ENCODE data around the gene MECP2.
"Not testable (repeated sequence)": the region's sequence is repeated elsewhere in the genome, so short reads cannot be mapped to it uniquely, and the experiment has no call there.

MECP2 gene

GRCh38 chrX:153984351-153985178, 113.0 kb downstream of the MECP2 start:
- DNase-seq: no peak

- no peak for DNase-seq
Measured at GRCh38 chrX:153983321-153983801, 114.2 kb downstream of the MECP2 start.

GRCh38 chrX:153981771-153982533, 115.6 kb downstream of the MECP2 start:
- DNase-seq: no peak

GRCh38 chrX:153981231-153981630, 116.3 kb downstream of the MECP2 start:
- DNase-seq: no peak

- not testable (repeated sequence) for DNase-seq
Measured at GRCh38 chrX:153980394-153980793, 117.1 kb downstream of the MECP2 start.

GRCh38 chrX:153974726-153975286, 122.7 kb downstream of the MECP2 start:
- no peak for DNase-seq

- DNase-seq: no peak
Measured at GRCh38 chrX:153974003-153974725, 123.4 kb downstream of the MECP2 start.

GRCh38 chrX:153973127-153974002, 124.2 kb downstream of the MECP2 start:
- peak; percentile 73 for DNase-seq

- peak; percentile 94 for DNase-seq
Measured at GRCh38 chrX:153972368-153973126, 125.0 kb downstream of the MECP2 start, which contains the start of gene TMEM187. TSS of gene TMEM187 (plus strand) at chrX:153972754. CDS start at chrX:153982063, 9,309 bp downstream.

All from COR-L47 (cell line).